PFSK-1 (cell line): ENCODE measurements around the gene PPIL4. TPM values are rescaled to one million over a fixed set of nuclear protein-coding genes. Genes with fewer than 3 reads are reported as not detected.

Experiments used
- FOXP2 ChIP-seq: optimal IDR thresholded peaks from 2 replicates; pipeline ENCODE3; 2011; ENCODE audit warnings: borderline replicate concordance, control low read depth, inconsistent platforms; ENCODE audit not compliant: insufficient read depth; ENCODE audit errors: extremely low read length, extremely low read depth
- POLR2AphosphoS5 ChIP-seq: IDR thresholded peaks from 2 replicates; pipeline ENCODE4 v1.6.1; 2012; ENCODE audit warnings: low read depth, mild to moderate bottlenecking, control low read depth, low read length, moderate library complexity
- SIN3A ChIP-seq: IDR thresholded peaks from 2 replicates; pipeline ENCODE4 v1.6.1; 2012; ENCODE audit warnings: mild to moderate bottlenecking, low read length, moderate library complexity, borderline replicate concordance; ENCODE audit not compliant: insufficient read depth
- TAF1 ChIP-seq: IDR thresholded peaks from 2 replicates; pipeline ENCODE4 v1.6.1; 2012; ENCODE audit warnings: low read length, control low read depth, borderline replicate concordance; ENCODE audit not compliant: insufficient read depth
- polyA plus RNA-seq: library from polyadenylated mRNA; unstranded; fragments of >200 nt; gene quantifications from one replicate; pipeline ENCODE4 v1.2.1, GENCODE V29; 2012; ENCODE audit warnings: low read depth, missing spikeins; ENCODE audit not compliant: insufficient read length
- TF ChIP-seq, protein P1 (sequence below), 2 experiments: IDR thresholded peaks; 2 replicates each; pipeline versions ENCODE4 v1.6.1 to v1.8.0; 2011 to 2012; ENCODE audit warnings: low read depth in 2 of 2, low read length in 2 of 2, control low read depth in 1 of 2, inconsistent platforms in 1 of 2, mild to moderate bottlenecking in 1 of 2, moderate library complexity in 1 of 2; ENCODE audit not compliant: insufficient read depth in 1 of 2

Gene PPIL4
- 10.8 TPM for polyA plus RNA-seq

DNA sequence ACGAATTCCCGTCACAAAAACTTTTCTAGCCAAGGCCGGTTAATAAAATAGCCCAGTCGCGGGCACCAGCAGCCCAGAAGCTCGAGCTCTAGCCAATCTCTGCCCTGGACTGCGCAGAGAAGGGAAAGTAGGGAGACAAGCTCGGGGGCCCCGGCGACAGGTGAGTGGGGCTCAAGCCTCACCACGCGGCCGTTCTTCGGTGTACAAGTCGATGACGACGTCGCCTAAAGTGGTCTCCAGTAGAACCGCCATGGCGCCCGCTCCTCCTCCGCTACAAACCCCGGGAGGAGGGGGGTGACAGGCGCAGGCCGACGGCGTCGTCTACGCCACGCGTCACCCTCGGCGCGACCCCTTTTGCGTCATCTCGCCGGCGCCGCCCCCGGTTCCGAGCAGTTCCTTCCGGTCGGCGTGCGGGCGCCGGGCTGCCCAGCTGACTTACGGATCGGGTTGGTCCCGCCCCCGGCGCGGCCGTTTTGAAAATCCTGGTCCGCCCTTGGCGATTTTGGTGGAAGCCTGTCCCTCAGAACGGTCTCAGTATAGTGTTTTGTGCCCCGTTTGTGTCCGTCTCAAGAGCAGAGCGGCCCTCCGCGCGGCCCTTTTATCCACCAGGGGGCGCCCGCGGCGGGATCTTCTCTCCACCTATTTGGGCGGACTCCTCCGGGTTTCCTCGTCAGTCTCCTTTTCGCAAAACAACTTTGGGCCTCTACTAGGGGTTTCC is at the start of gene PPIL4:
Gene PPIL4 (minus strand): TSS at position 290 of the 718 bp plus-strand sequence. CDS start 38 bp downstream, at position 252.
- 0 out of 2 replicates have a peak, but pooled peaks have one; percentile 84 for TF ChIP-seq SIN3A
- TF ChIP-seq, protein P1, sequence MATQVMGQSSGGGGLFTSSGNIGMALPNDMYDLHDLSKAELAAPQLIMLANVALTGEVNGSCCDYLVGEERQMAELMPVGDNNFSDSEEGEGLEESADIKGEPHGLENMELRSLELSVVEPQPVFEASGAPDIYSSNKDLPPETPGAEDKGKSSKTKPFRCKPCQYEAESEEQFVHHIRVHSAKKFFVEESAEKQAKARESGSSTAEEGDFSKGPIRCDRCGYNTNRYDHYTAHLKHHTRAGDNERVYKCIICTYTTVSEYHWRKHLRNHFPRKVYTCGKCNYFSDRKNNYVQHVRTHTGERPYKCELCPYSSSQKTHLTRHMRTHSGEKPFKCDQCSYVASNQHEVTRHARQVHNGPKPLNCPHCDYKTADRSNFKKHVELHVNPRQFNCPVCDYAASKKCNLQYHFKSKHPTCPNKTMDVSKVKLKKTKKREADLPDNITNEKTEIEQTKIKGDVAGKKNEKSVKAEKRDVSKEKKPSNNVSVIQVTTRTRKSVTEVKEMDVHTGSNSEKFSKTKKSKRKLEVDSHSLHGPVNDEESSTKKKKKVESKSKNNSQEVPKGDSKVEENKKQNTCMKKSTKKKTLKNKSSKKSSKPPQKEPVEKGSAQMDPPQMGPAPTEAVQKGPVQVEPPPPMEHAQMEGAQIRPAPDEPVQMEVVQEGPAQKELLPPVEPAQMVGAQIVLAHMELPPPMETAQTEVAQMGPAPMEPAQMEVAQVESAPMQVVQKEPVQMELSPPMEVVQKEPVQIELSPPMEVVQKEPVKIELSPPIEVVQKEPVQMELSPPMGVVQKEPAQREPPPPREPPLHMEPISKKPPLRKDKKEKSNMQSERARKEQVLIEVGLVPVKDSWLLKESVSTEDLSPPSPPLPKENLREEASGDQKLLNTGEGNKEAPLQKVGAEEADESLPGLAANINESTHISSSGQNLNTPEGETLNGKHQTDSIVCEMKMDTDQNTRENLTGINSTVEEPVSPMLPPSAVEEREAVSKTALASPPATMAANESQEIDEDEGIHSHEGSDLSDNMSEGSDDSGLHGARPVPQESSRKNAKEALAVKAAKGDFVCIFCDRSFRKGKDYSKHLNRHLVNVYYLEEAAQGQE (IDR thresholded peaks at IDR 0.05; ENCODE audit: insufficient read depth in 1 of 2, low read depth in 2 of 2, low read length in 2 of 2): peak in 1 of 2 experiments; percentile 26; a peak in 1 of 4 replicates
- peak; percentile 87 for TF ChIP-seq POLR2AphosphoS5
- peak; percentile 97 for TF ChIP-seq FOXP2
- 0 out of 2 replicates have a peak, but pooled peaks have one; percentile 6 for TF ChIP-seq TAF1

DNA sequence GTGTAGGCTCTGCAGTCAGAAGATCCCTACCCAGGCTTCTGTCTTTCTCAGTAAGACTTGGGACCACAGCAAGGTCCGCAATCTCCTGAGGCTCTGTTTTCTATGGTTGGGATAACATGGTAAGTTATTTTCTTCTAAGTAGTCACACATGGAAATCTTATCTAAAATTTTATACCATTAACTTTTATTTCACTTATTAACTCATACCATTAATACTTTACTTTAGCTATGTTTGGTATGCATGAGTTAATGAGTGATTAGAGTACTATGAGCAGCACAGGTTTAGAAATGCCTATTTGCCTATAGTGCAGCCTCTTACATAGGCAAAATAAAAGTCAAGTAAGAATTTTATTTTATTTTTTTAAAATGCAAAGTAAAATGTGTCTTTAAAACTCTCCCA is 47.6 kb upstream of the PPIL4 start:
- TF ChIP-seq SIN3A (no peak), TAF1 (no peak), FOXP2 (no peak), POLR2AphosphoS5 (no peak)
- TF ChIP-seq, protein P1 (IDR thresholded peaks at IDR 0.05; ENCODE audit: insufficient read depth in 1 of 2, low read depth in 2 of 2, low read length in 2 of 2): no peak

GRCh38 chr6:149592983-149593382 is 47.1 kb upstream of the PPIL4 start:
- TF ChIP-seq POLR2AphosphoS5 (no peak; the same call in 1 of the 2 replicates), TAF1 (no peak), SIN3A (no peak), FOXP2 (no peak)
- TF ChIP-seq, protein P1 (IDR thresholded peaks at IDR 0.05; ENCODE audit: insufficient read depth in 1 of 2, low read depth in 2 of 2, low read length in 2 of 2): no peak

DNA sequence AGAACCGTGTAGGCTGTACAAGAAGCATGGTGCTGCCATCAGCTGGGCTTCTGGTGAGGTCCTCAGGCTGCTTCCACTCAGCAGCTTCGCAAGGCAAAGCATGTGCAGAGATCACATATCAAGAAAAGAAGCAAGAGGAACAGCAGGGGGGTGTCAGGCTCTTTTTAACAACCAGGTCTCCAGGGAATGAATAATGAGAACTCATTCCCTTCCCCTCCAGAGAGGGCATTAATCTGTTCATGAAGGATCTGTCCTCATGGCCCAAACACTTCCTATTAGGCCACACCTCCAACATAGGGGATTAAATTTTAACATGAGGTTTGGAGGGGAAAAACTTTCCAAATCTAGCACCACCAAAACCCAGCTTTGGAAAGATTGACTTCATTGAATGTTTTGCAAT is 40.3 kb upstream of the PPIL4 start:
- TF ChIP-seq, protein P1 (IDR thresholded peaks at IDR 0.05; ENCODE audit: insufficient read depth in 1 of 2, low read depth in 2 of 2, low read length in 2 of 2): no peak
- TF ChIP-seq SIN3A (no peak), FOXP2 (no peak), TAF1 (no peak), POLR2AphosphoS5 (no peak)
